Endothelial cell of umbilical vein (primary cell): ENCODE results near the gene NRCAM. TPM values are rescaled to one million over a fixed set of nuclear protein-coding genes. Genes with fewer than 3 reads are reported as not detected.

Experiments used
- BruUV-seq: library from RNA; stranded (reverse); fragments of 400-500 nt; replicated peaks from 2 replicates; lab custom pipeline; 2021; lab: Mats Ljungman, UMichigan
- CTCF ChIA-PET: fragments of 300-600, 350-600 bp; sonication (Branson Sonifier 250); formaldehyde crosslinking; loops from one replicate; lab custom pipeline; 2021; ENCODE audit warnings: antibody characterized with exemption, inconsistent platforms; lab: Charles Lee
- POLR2A ChIA-PET: fragments of 300-600, 350-600 bp; sonication (Branson Sonifier 250); formaldehyde crosslinking; loops from one replicate; lab custom pipeline; 2021; ENCODE audit warnings: antibody characterized with exemption, inconsistent platforms; lab: Charles Lee
- DNase-seq: peaks from one replicate; pipeline ENCODE4 v3.0.0-alpha.2; 2011; ENCODE audit warnings: low read depth, low spot score
- FAIRE-seq: peaks from 2 replicates; lab custom pipeline; 2011; peaks lifted over from hg19 to GRCh38; lab: Jason Lieb, UNC
- H2AFZ ChIP-seq: 2 replicates; pipeline ENCODE4 v1.6.0; 2012; ENCODE audit warnings: low read depth, low read length, control low read depth, inconsistent platforms
- H3K27ac ChIP-seq: 2 replicates; pipeline ENCODE4 v1.5.1; 2011; ENCODE audit warnings: low read depth, mild to moderate bottlenecking, control low read depth, low read length, moderate library complexity; ENCODE audit not compliant: insufficient read depth
- H3K27me3 ChIP-seq, 2 experiments: 2 replicates each; pipeline versions ENCODE4 v1.6.0 to v1.6.1; 2011; ENCODE audit warnings: low read length in 2 of 2, mixed read lengths in 1 of 2; ENCODE audit not compliant: control insufficient read depth in 2 of 2, insufficient read depth in 2 of 2
- H3K36me3 ChIP-seq, 2 experiments: 2 replicates in 1 of 2; 3 replicates in 1 of 2; pipeline ENCODE4 v1.5.1; 2011; ENCODE audit warnings: low read length in 2 of 2, mild to moderate bottlenecking in 1 of 2, moderate library complexity in 1 of 2; ENCODE audit not compliant: control insufficient read depth in 2 of 2, insufficient read depth in 2 of 2; ENCODE audit errors: extremely low read depth in 1 of 2
- H3K4me1 ChIP-seq: 3 replicates; pipeline ENCODE4 v1.5.1; 2011; ENCODE audit warnings: mild to moderate bottlenecking, low read length; ENCODE audit not compliant: control insufficient read depth, insufficient read depth; ENCODE audit errors: extremely low read depth
- H3K4me2 ChIP-seq: 2 replicates; pipeline ENCODE4 v1.6.1; 2011; ENCODE audit warnings: low read length, control low read depth, mixed read lengths; ENCODE audit not compliant: insufficient read depth
- H3K4me3 ChIP-seq, 3 experiments: fragments of 200-600 bp in 1 of 3; sonication (generic), shearing (Covaris generic) in 1 of 3; replicated peaks in 1 of 3; 2 replicates each; pipeline ENCODE4 v1.5.1; 2011 to 2016; ENCODE audit warnings: control low read depth in 3 of 3, low read length in 3 of 3, mild to moderate bottlenecking in 2 of 3, inconsistent platforms in 1 of 3, low read depth in 1 of 3, moderate library complexity in 1 of 3; ENCODE audit not compliant: insufficient read depth in 1 of 3
- H3K79me2 ChIP-seq: 2 replicates; pipeline ENCODE4 v1.6.0; 2012; ENCODE audit warnings: low read length, inconsistent platforms; ENCODE audit not compliant: control insufficient read depth, insufficient read depth
- H3K9ac ChIP-seq: replicated peaks from 2 replicates; pipeline ENCODE3; 2011; ENCODE audit warnings: low read length, control low read depth; ENCODE audit not compliant: insufficient read depth; ENCODE audit errors: extremely low read depth
- H3K9me1 ChIP-seq: replicated peaks from 3 replicates; pipeline ENCODE4 v1.6.0; 2011; ENCODE audit warnings: mild to moderate bottlenecking, low read length; ENCODE audit not compliant: control insufficient read depth, insufficient read depth; ENCODE audit errors: extremely low read depth
- H3K9me3 ChIP-seq: replicated peaks from 2 replicates; pipeline ENCODE4 v1.5.1; 2012; ENCODE audit warnings: low read length, inconsistent platforms; ENCODE audit not compliant: control insufficient read depth, insufficient read depth
- H4K20me1 ChIP-seq: replicated peaks from 2 replicates; pipeline ENCODE3; 2011; ENCODE audit warnings: mild to moderate bottlenecking, low read length; ENCODE audit not compliant: control insufficient read depth, insufficient read depth; ENCODE audit errors: extremely low read depth
- CTCF ChIP-seq, 2 donors: IDR thresholded peaks; 1 replicate in 1 of 2; 2 replicates in 1 of 2; pipeline ENCODE4 v1.5.1; 2011; ENCODE audit warnings: low read length in 2 of 2, mild to moderate bottlenecking in 2 of 2, moderate library complexity in 2 of 2, control low read depth in 1 of 2, inconsistent platforms in 1 of 2, low read depth in 1 of 2; ENCODE audit not compliant: insufficient read depth in 1 of 2; ENCODE audit errors: extremely low read depth in 1 of 2
- EZH2 ChIP-seq: IDR thresholded peaks from 2 replicates; pipeline ENCODE4 v1.6.1; 2012; ENCODE audit warnings: borderline replicate concordance, low read depth, mild to moderate bottlenecking, moderate library complexity, low read length, inconsistent platforms; ENCODE audit not compliant: severe bottlenecking
- FOS ChIP-seq: IDR thresholded peaks from 2 replicates; pipeline ENCODE4 v1.6.1; 2011; ENCODE audit warnings: mild to moderate bottlenecking, low read length, moderate library complexity, borderline replicate concordance; ENCODE audit not compliant: insufficient read depth
- GATA2 ChIP-seq: IDR thresholded peaks from 2 replicates; pipeline ENCODE4 v1.7.0; 2011; ENCODE audit warnings: low read depth, mild to moderate bottlenecking, moderate library complexity, mixed read lengths, low read length; ENCODE audit not compliant: insufficient read length, insufficient read depth
- JUN ChIP-seq: IDR thresholded peaks from 2 replicates; pipeline ENCODE4 v1.6.1; 2011; ENCODE audit warnings: borderline replicate concordance, low read depth; ENCODE audit not compliant: insufficient read length, insufficient read depth
- MAX ChIP-seq: IDR thresholded peaks from 2 replicates; pipeline ENCODE4 v1.6.1; 2011; ENCODE audit not compliant: insufficient read depth, insufficient read length
- MYC ChIP-seq: IDR thresholded peaks from one replicate; pipeline ENCODE4 v1.6.1; 2011; ENCODE audit warnings: mild to moderate bottlenecking, low read depth, low read length
- POLR2A ChIP-seq: IDR thresholded peaks from 2 replicates; pipeline ENCODE4 v1.6.1; 2012; ENCODE audit warnings: low read depth, mild to moderate bottlenecking, control low read depth, low read length
- POLR2AphosphoS5 ChIP-seq: IDR thresholded peaks from 2 replicates; pipeline ENCODE4 v1.6.1; 2012; ENCODE audit warnings: low read depth, mild to moderate bottlenecking, control low read depth, low read length, moderate library complexity; ENCODE audit not compliant: insufficient read depth
- dilution Hi-C: fragments of 300-500 bp; cut with MboI; formaldehyde crosslinking; loops from one replicate; pipeline ENCODE4 v1.15.0; 2019; ENCODE audit warnings: low sequenced_read_pairs; ENCODE audit not compliant: extremely low pct_ligation_motif_present
- intact Hi-C: fragments of 100-400 bp; cut with micrococcal nuclease; formaldehyde crosslinking; loops from one replicate; pipeline ENCODE4 v1.10.0; 2022
- polyA plus RNA-seq, 4 experiments: library from polyadenylated mRNA; depleted of rRNA in 3 of 4; stranded (reverse) in 3 of 4; unstranded in 1 of 4; fragments of >200 nt; gene quantifications; 2 replicates each; pipeline versions ENCODE4 v1.2.1 to v1.2.3, GENCODE V29; 2011 to 2012; ENCODE audit warnings: missing spikeins in 1 of 4
- total RNA-seq: library from RNA; stranded (reverse); gene quantifications from 2 replicates; pipeline ENCODE4 v1.2.3, GENCODE V29; 2021

NRCAM gene
- total and polyA plus RNA-seq, 2 donors (not counting 3 experiments of a cell fraction or from before 2014, with no cell fraction given), result 26.0 to 47.6 TPM

- peak overlapping the region; percentile 31 for H3K4me2 ChIP-seq
- no peak overlapping the region for H3K4me3 ChIP-seq
- peak; percentile 69 for DNase-seq
- no peaks in the 10 kb centered on the region for H3K36me3 ChIP-seq
- H3K9me1 ChIP-seq, result no peaks in the 10 kb centered on the region
- intact Hi-C loops, result loop anchor here (2.0 to 10.0 kb wide), 4 partner anchors 14 to 278 kb away; no protein-coding TSS in a partner anchor
- no peak overlapping the region for H2AFZ ChIP-seq
- peaks cover 20% of the 10 kb centered on the region for H3K79me2 ChIP-seq
- peaks cover 59% of the 10 kb centered on the region for H3K4me1 ChIP-seq
- POLR2A ChIA-PET, result no interaction called here
- TF ChIP-seq POLR2A (no peak), CTCF (IDR thresholded peaks at IDR 0.05; ENCODE audit: extremely low read depth in 1 of 2, insufficient read depth in 1 of 2, low read depth in 1 of 2, low read length in 2 of 2) (no peak), FOS (no peak), JUN (no peak), MAX (no peak), POLR2AphosphoS5 (no peak), MYC (no peak), EZH2 (no peak), GATA2 (no peak)
- BruUV-seq, result no TSS peak
- no peak for FAIRE-seq
- no peaks in the 10 kb centered on the region for H3K27me3 ChIP-seq
- CTCF ChIA-PET, result interaction anchor here (0.8 to 2.9 kb wide), 8 partner anchors 10 to 205 kb away, joined by 3 to 18 read pairs (median 3); no protein-coding TSS in a partner anchor
- peak overlapping the region; percentile 88 for H3K27ac ChIP-seq
- H3K9ac ChIP-seq, result peak overlapping the region; percentile 74
- dilution Hi-C loops, result no loop called here
- no peaks in the 10 kb centered on the region for H4K20me1 ChIP-seq
- no peaks in the 10 kb centered on the region for H3K9me3 ChIP-seq
These were observed 163.7 kb downstream of the NRCAM start for GRCh38 chr7:108292541-108292940.
